Peyer's patch (tissue), 4 donors: ENCODE results near the gene HNRNPA2B1.

ENCODE experiments used
- POLR2A ChIP-seq, 2 donors: fragments of 450-650 bp; IDR thresholded peaks; one replicate each; pipeline ENCODE4 v1.5.1; 2017; ENCODE audit warnings: antibody characterized with exemption in 2 of 2, mild to moderate bottlenecking in 2 of 2, moderate library complexity in 2 of 2
- TF ChIP-seq, protein P1 (sequence below), 6 experiments: fragments of 450-650 bp in 4 of 6; fragments of 200-600 bp in 2 of 6; sonication (generic) in 1 of 6; IDR thresholded peaks; one replicate each; pipeline ENCODE4 v1.5.1; 2017 to 2019; ENCODE audit warnings: antibody characterized with exemption in 6 of 6, mild to moderate bottlenecking in 3 of 6, moderate library complexity in 1 of 6

- TF ChIP-seq, protein P1, sequence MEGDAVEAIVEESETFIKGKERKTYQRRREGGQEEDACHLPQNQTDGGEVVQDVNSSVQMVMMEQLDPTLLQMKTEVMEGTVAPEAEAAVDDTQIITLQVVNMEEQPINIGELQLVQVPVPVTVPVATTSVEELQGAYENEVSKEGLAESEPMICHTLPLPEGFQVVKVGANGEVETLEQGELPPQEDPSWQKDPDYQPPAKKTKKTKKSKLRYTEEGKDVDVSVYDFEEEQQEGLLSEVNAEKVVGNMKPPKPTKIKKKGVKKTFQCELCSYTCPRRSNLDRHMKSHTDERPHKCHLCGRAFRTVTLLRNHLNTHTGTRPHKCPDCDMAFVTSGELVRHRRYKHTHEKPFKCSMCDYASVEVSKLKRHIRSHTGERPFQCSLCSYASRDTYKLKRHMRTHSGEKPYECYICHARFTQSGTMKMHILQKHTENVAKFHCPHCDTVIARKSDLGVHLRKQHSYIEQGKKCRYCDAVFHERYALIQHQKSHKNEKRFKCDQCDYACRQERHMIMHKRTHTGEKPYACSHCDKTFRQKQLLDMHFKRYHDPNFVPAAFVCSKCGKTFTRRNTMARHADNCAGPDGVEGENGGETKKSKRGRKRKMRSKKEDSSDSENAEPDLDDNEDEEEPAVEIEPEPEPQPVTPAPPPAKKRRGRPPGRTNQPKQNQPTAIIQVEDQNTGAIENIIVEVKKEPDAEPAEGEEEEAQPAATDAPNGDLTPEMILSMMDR (IDR thresholded peaks at IDR 0.05), result peak in 3 of 6 experiments; percentile 8 to 26 (median 23)
- peak; percentile 100 for TF ChIP-seq POLR2A (IDR thresholded peaks at IDR 0.05)
Measured at GRCh38 chr7:26200444-26201246, at the start of gene HNRNPA2B1.
